DMS114 treated with DMSO at 0.1 percent for 48 hours (cell line): ENCODE data around the gene ERN1.

Experiments
- DNase-seq: peaks from one replicate; lab custom pipeline; 2025; ENCODE audit not compliant: unreplicated experiment; lab: John Stamatoyannopoulos, UW

ERN1 gene

DNA sequence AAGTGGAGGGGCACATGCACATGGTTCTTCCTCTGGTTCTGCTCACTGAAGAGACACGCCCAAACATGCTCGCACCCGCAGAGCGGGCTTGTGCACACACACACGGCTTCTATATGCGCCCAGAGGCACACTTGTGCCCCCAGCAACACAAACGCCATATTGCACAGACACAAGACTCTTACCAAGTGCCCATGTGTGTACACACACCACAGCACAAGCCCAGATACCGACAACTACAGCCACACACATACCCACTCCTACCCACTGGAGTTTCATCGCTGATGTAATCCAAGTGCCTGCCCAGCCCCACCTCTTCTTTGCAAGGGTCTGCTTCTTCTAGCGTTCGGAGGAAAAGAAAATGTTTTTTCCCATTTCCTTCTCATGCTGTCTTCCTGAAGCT is 138.3 kb downstream of the ERN1 start:
- DNase-seq: no peak

DNA sequence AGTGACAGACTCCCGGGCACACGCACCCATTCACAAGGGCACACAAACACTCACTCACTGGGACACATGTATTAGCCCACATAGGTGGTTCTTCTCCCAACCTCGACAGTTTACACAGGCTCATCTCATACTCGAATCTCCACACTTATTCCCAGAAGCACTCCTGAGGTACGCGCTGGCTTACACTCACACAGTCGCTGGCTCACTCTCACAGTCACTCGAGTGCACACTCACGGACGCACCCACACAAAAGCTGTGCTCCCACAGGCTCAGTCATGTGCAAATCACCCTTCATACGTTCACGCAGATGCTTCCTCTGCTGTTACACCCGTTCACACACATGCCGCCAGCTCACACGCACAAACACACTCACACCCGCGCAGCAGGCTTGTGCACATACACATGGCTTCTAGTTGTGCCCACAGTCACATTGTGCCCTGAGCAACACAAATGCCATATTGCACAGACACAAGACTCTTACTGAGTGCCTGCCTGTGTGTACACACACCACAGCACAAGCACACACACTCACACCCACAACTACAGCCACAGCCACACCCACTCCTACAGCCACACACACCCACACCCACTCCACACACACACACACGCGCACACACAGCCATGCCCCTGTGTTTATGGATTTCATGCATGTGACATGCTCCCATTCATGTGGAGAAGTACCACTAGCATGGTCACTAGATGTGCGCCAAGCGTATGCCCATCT is 140.2 kb downstream of the ERN1 start:
- DNase-seq: no peak
